HG02571 (cell line): ENCODE results near the gene CDH23.

Experiments
- ATAC-seq: cut with Tn5 transposase; IDR thresholded peaks from one replicate; pipeline ENCODE4 v1.9.1; 2021; ENCODE audit warnings: mild to moderate bottlenecking, moderate library complexity; ENCODE audit not compliant: unreplicated experiment

Gene CDH23

GRCh38 chr10:71511206-71511605 lies 114.5 kb downstream of the CDH23 start:
- ATAC-seq: no peak

- ATAC-seq: no peak
Measured at GRCh38 chr10:71512312-71512711, 115.6 kb downstream of the CDH23 start.

- ATAC-seq: no peak
Measured at GRCh38 chr10:71512761-71513539, 116.2 kb downstream of the CDH23 start.

- no peak for ATAC-seq
Measured at GRCh38 chr10:71513540-71513853, 116.8 kb downstream of the CDH23 start.

GRCh38 chr10:71513936-71514335 lies 117.2 kb downstream of the CDH23 start:
- ATAC-seq: no peak

GRCh38 chr10:71515531-71516172 lies 118.9 kb downstream of the CDH23 start:
- ATAC-seq: no peak

GRCh38 chr10:71516890-71517289 lies 120.2 kb downstream of the CDH23 start:
- ATAC-seq: no peak

- no peak for ATAC-seq
Measured at GRCh38 chr10:71517298-71518169, 120.8 kb downstream of the CDH23 start.

- no peak for ATAC-seq
Measured at GRCh38 chr10:71520042-71520441, 123.3 kb downstream of the CDH23 start.

- no peak for ATAC-seq
Measured at GRCh38 chr10:71521504-71522441, 125.1 kb downstream of the CDH23 start.

- no peak for ATAC-seq
Measured at GRCh38 chr10:71522442-71523144, 125.9 kb downstream of the CDH23 start.

- no peak for ATAC-seq
Measured at GRCh38 chr10:71523756-71524155, 127.0 kb downstream of the CDH23 start.

- no peak for ATAC-seq
Measured at GRCh38 chr10:71525092-71525491, 128.4 kb downstream of the CDH23 start.

- ATAC-seq: no peak
Measured at GRCh38 chr10:71525721-71526120, 129.0 kb downstream of the CDH23 start.

- ATAC-seq: no peak
Measured at GRCh38 chr10:71526653-71527052, 129.9 kb downstream of the CDH23 start.

- no peak for ATAC-seq
Measured at GRCh38 chr10:71527135-71527534, 130.4 kb downstream of the CDH23 start.

- ATAC-seq: no peak
Measured at GRCh38 chr10:71528371-71529206, 131.9 kb downstream of the CDH23 start.

- no peak for ATAC-seq
Measured at GRCh38 chr10:71529207-71529827, 132.6 kb downstream of the CDH23 start.

GRCh38 chr10:71530781-71531180 lies 134.1 kb downstream of the CDH23 start:
- ATAC-seq: no peak
